ENCODE measurements around the gene MCTP1. TPM values are rescaled to one million over a fixed set of nuclear protein-coding genes. Genes with fewer than 3 reads are reported as not detected.

Gene MCTP1
- total and polyA plus RNA-seq, 2 of the 13 experiments (the other 11 are each of a cell fraction or from before 2014, with no cell fraction given) = 0.15 to 0.48 TPM

GRCh38 chr5:94674490-94675382, 610.2 kb downstream of the MCTP1 start (continued):
- TF ChIP-seq ZMYM3 (CRISPR knock-in tag; IDR thresholded peaks at IDR 0.05) = no peak
- TF ChIP-seq ARHGAP35 (CRISPR knock-in tag; IDR thresholded peaks at IDR 0.05; ENCODE audit: borderline replicate concordance) = no peak
- no peak for TF ChIP-seq SCMH1 (CRISPR knock-in tag; IDR thresholded peaks at IDR 0.05; ENCODE audit: borderline replicate concordance)
- TF ChIP-seq MLX (CRISPR knock-in tag; IDR thresholded peaks at IDR 0.05) = no peak
- TF ChIP-seq ZNF24 (IDR thresholded peaks at IDR 0.05) = no peak
- no peak for TF ChIP-seq ZBTB8A (CRISPR knock-in tag; IDR thresholded peaks at IDR 0.05; ENCODE audit: borderline replicate concordance, low read depth)
- TF ChIP-seq ZNF816 (CRISPR knock-in tag; IDR thresholded peaks at IDR 0.05; ENCODE audit: borderline replicate concordance) = no peak

- no peaks in the 10 kb centered on the region for H3K4me1 ChIP-seq (ENCODE audit: insufficient read depth, low read length)
- H3K4me3 ChIP-seq (replicated peaks in 1 of 3; ENCODE audit: insufficient read depth in 1 of 3, low read depth in 2 of 3, low read length in 3 of 3) = no peak overlapping the region
- intact Hi-C loops (cut with micrococcal nuclease; ENCODE audit: unreplicated experiment) = no loop called here
- FAIRE-seq (no peak), ATAC-seq (no peak), DNase-seq (ENCODE audit: low spot score) (no peak)
- CTCF ChIA-PET (ENCODE audit: low intra/inter-chr PET ratio, low total read pairs) = no interaction called here
- H3K4me2 ChIP-seq (ENCODE audit: low read depth, low read length) = no peak overlapping the region
- no TSS peak for BruUV-seq (replicated peaks)
- no peak overlapping the region for H3K9ac ChIP-seq (ENCODE audit: insufficient read depth, low read depth, low read length)
- no peaks in the 10 kb centered on the region for H3K27me3 ChIP-seq (ENCODE audit: control insufficient read depth in 1 of 2, insufficient read depth in 2 of 2, low read length in 2 of 2)
- no peak overlapping the region for H2AFZ ChIP-seq (ENCODE audit: low read length)
- POLR2A ChIA-PET = no interaction called here
- peaks cover 0 to 7% of the 10 kb centered on the region in 2 experiments; a peak in 3 of 5 replicates for H3K36me3 ChIP-seq (replicated peaks in 1 of 2; ENCODE audit: control insufficient read depth in 1 of 2, insufficient read depth in 2 of 2, low read length in 2 of 2)
- no peaks in the 10 kb centered on the region for H3K79me2 ChIP-seq (ENCODE audit: insufficient read depth, low read length)
- in situ Hi-C loops (cut with HindIII; ENCODE audit: extremely low pct_ligation_motif_present, low pct_unique_long_range_greater_than_20kb) = no loop called here
- H4K20me1 ChIP-seq (ENCODE audit: insufficient read depth, low read length) = no peaks in the 10 kb centered on the region
- H3K9me3 ChIP-seq (ENCODE audit: low read length) = no peaks in the 10 kb centered on the region
- H3K27ac ChIP-seq (ENCODE audit: extremely low read length, insufficient read depth, low read length) = no peak overlapping the region
- WGBS (ENCODE audit: low lambda C conversion rate) = 90% methylated on average over 1 of the region's 1 CpG
- TF ChIP-seq CEBPB (IDR thresholded peaks at IDR 0.05; ENCODE audit: borderline replicate concordance, low read depth, low read length) = no peak
- no peak for TF ChIP-seq ZNF383 (CRISPR knock-in tag; IDR thresholded peaks at IDR 0.05; ENCODE audit: borderline replicate concordance)
- no peak for TF ChIP-seq KLF12 (CRISPR knock-in tag; IDR thresholded peaks at IDR 0.05; ENCODE audit: borderline replicate concordance)
- no peak for TF ChIP-seq ZNF646 (CRISPR knock-in tag; IDR thresholded peaks at IDR 0.05)
- no peak for TF ChIP-seq RNF219 (CRISPR knock-in tag; IDR thresholded peaks at IDR 0.05)
- no peak for TF ChIP-seq CHCHD3 (CRISPR knock-in tag; IDR thresholded peaks at IDR 0.05)
These were observed 612.1 kb downstream of the MCTP1 start for GRCh38 chr5:94672746-94673145.
